ENCODE measurements around the gene TAF15. TPM values are rescaled to one million over a fixed set of nuclear protein-coding genes. Genes with fewer than 3 reads are reported as not detected.

The TAF15 gene
- total RNA-seq, 1 experiment from 2014 or later = 10.8 TPM

GRCh38 chr17:35804658-35805192 lies 4.6 kb upstream of the TAF15 start:
- Histone ChIP-seq H3K4me3 (no peak overlapping the region), H3K9me3 (no peaks in the 10 kb centered on the region), H3K36me3 (peaks cover 4% of the 10 kb centered on the region), H3K27me3 (no peaks in the 10 kb centered on the region)
- DNase-seq = peak; percentile 58

- DNase-seq = no peak
- Histone ChIP-seq H3K4me3 (no peak overlapping the region), H3K9me3 (no peaks in the 10 kb centered on the region), H3K27me3 (no peaks in the 10 kb centered on the region), H3K36me3 (peaks cover 27% of the 10 kb centered on the region)
Observed at GRCh38 chr17:35807371-35808144, 1.7 kb upstream of the TAF15 start.

- H3K4me3 ChIP-seq = peak overlapping the region; percentile 100
Observed at GRCh38 chr17:35808240-35808961, 883 bp upstream of the TAF15 start.

GRCh38 chr17:35809855-35810461 lies 674 bp downstream of the TAF15 start:
- no peaks in the 10 kb centered on the region for H3K9me3 ChIP-seq
- no peak for DNase-seq

More at GRCh38 chr17:35808240-35808961, 883 bp upstream of the TAF15 start:
- Histone ChIP-seq H3K27me3 (no peaks in the 10 kb centered on the region), H3K9me3 (no peaks in the 10 kb centered on the region), H3K36me3 (peaks cover 28% of the 10 kb centered on the region)
- DNase-seq = no peak

GRCh38 chr17:35811759-35812158 lies 2.5 kb downstream of the TAF15 start:
- Histone ChIP-seq H3K4me3 (no peak overlapping the region), H3K27me3 (no peaks in the 10 kb centered on the region), H3K36me3 (peaks cover 43% of the 10 kb centered on the region), H3K9me3 (no peaks in the 10 kb centered on the region)
- no peak for DNase-seq

More at GRCh38 chr17:35809855-35810461, 674 bp downstream of the TAF15 start:
- Histone ChIP-seq H3K36me3 (peaks cover 32% of the 10 kb centered on the region), H3K27me3 (no peaks in the 10 kb centered on the region), H3K4me3 (peak overlapping the region; percentile 100)

GRCh38 chr17:35812456-35812855 lies 3.2 kb downstream of the TAF15 start:
- H3K4me3 ChIP-seq = no peak overlapping the region
- H3K27me3 ChIP-seq = no peaks in the 10 kb centered on the region
- DNase-seq = no peak
- no peaks in the 10 kb centered on the region for H3K9me3 ChIP-seq
- peaks cover 49% of the 10 kb centered on the region for H3K36me3 ChIP-seq

GRCh38 chr17:35816723-35817122 lies 7.4 kb downstream of the TAF15 start:
- no peak for DNase-seq
- Histone ChIP-seq H3K27me3 (no peaks in the 10 kb centered on the region), H3K9me3 (no peaks in the 10 kb centered on the region), H3K4me3 (no peak overlapping the region), H3K36me3 (peaks cover 69% of the 10 kb centered on the region)

GRCh38 chr17:35817196-35817595 lies 7.9 kb downstream of the TAF15 start:
- peaks cover 68% of the 10 kb centered on the region for H3K36me3 ChIP-seq
- no peak for DNase-seq
- no peaks in the 10 kb centered on the region for H3K9me3 ChIP-seq
- H3K27me3 ChIP-seq = no peaks in the 10 kb centered on the region
- H3K4me3 ChIP-seq = no peak overlapping the region

- Histone ChIP-seq H3K4me3 (no peak overlapping the region), H3K36me3 (peaks cover 82% of the 10 kb centered on the region), H3K9me3 (no peaks in the 10 kb centered on the region), H3K27me3 (no peaks in the 10 kb centered on the region)
- no peak for DNase-seq
Observed at GRCh38 chr17:35819455-35819854, 10.2 kb downstream of the TAF15 start.

GRCh38 chr17:35821308-35821707 lies 12.0 kb downstream of the TAF15 start:
- peaks cover 90% of the 10 kb centered on the region for H3K36me3 ChIP-seq
- no peak overlapping the region for H3K4me3 ChIP-seq
- no peak for DNase-seq
- no peaks in the 10 kb centered on the region for H3K9me3 ChIP-seq
- no peaks in the 10 kb centered on the region for H3K27me3 ChIP-seq

GRCh38 chr17:35825206-35825605 lies 15.9 kb downstream of the TAF15 start:
- Histone ChIP-seq H3K27me3 (no peaks in the 10 kb centered on the region), H3K36me3 (peaks cover 84% of the 10 kb centered on the region), H3K4me3 (no peak overlapping the region), H3K9me3 (no peaks in the 10 kb centered on the region)
- DNase-seq = no peak

GRCh38 chr17:35841101-35841500 lies 31.8 kb downstream of the TAF15 start:
- Histone ChIP-seq H3K9me3 (no peaks in the 10 kb centered on the region), H3K4me3 (no peak overlapping the region), H3K36me3 (peaks cover 93% of the 10 kb centered on the region), H3K27me3 (no peaks in the 10 kb centered on the region)
- DNase-seq = no peak

- no peaks in the 10 kb centered on the region for H3K27me3 ChIP-seq
- H3K4me3 ChIP-seq = no peak overlapping the region
- no peaks in the 10 kb centered on the region for H3K9me3 ChIP-seq
- H3K36me3 ChIP-seq = peaks cover 93% of the 10 kb centered on the region
- no peak for DNase-seq
Observed at GRCh38 chr17:35841505-35841904, 32.2 kb downstream of the TAF15 start.

GRCh38 chr17:35842239-35842638 lies 33.0 kb downstream of the TAF15 start:
- peaks cover 94% of the 10 kb centered on the region for H3K36me3 ChIP-seq
- H3K27me3 ChIP-seq = no peaks in the 10 kb centered on the region
- DNase-seq = no peak
- H3K9me3 ChIP-seq = no peaks in the 10 kb centered on the region
- no peak overlapping the region for H3K4me3 ChIP-seq

- H3K36me3 ChIP-seq = peaks cover 93% of the 10 kb centered on the region
- H3K9me3 ChIP-seq = no peaks in the 10 kb centered on the region
- no peaks in the 10 kb centered on the region for H3K27me3 ChIP-seq
- DNase-seq = no peak
- no peak overlapping the region for H3K4me3 ChIP-seq
Observed at GRCh38 chr17:35843698-35844097, 34.4 kb downstream of the TAF15 start.

- Histone ChIP-seq H3K4me3 (no peak overlapping the region), H3K36me3 (peaks cover 96% of the 10 kb centered on the region), H3K9me3 (no peaks in the 10 kb centered on the region), H3K27me3 (no peaks in the 10 kb centered on the region)
- no peak for DNase-seq
Observed at GRCh38 chr17:35844547-35844946, 35.3 kb downstream of the TAF15 start.
